ENCODE measurements around the gene ARSB.

The ARSB gene

GRCh38 chr5:78908173-78909061 is 76.7 kb downstream of the ARSB start:
- peak overlapping the region; percentile 25; the same call in 1 of the 2 replicates for H3K4me3 ChIP-seq (ENCODE audit: low read length)

DNA sequence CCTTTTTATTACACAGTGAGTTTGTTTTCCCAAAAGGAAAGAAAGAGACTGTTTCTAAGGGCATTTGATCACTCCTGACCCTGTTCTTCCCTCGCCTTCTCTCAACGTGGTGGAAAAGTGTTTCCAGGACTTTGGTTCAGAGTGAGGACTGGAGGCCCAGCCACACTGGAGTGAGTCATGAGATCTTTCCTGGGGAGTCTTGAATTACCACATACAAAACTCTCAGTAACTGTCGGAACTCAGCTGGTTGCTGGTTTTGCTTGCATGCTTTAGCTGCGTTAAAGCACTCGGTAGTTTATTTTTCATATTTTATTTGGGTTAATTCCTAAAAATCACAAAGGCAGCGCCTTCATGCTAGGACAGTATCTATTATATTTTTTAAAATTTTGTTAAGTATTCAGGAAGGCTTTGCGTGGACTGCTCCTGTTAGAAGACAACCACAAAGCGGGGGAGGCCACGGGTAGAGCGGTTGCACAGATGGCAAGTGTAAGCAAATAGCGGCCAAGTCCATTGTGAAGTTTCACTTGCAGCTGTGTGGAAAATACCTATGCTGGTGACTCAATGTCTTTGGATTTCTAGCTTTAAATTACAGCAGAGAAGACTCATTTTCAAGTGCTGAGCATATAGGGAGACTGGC is 77.7 kb downstream of the ARSB start:
- peak overlapping the region; percentile 25; the same call in 1 of the 2 replicates for H3K4me3 ChIP-seq (ENCODE audit: low read length)
- TF ChIP-seq ZNF274 (IDR thresholded peaks at IDR 0.05; ENCODE audit: low read depth, low read length), result no peak

More at GRCh38 chr5:78908173-78909061, 76.7 kb downstream of the ARSB start:
- TF ChIP-seq ZNF274 (IDR thresholded peaks at IDR 0.05; ENCODE audit: low read depth, low read length), result no peak

- H3K4me3 ChIP-seq (ENCODE audit: low read length), result peak overlapping the region; percentile 12; the same call in 1 of the 2 replicates
- TF ChIP-seq ZNF274 (IDR thresholded peaks at IDR 0.05; ENCODE audit: low read depth, low read length), result no peak
These were observed 79.8 kb downstream of the ARSB start for GRCh38 chr5:78905084-78905938.

- no peak overlapping the region for H3K4me3 ChIP-seq (ENCODE audit: low read length)
- TF ChIP-seq ZNF274 (IDR thresholded peaks at IDR 0.05; ENCODE audit: low read depth, low read length), result no peak
These were observed 81.2 kb downstream of the ARSB start for GRCh38 chr5:78903861-78904260.

- no peak overlapping the region for H3K4me3 ChIP-seq (ENCODE audit: low read length)
- no peak for TF ChIP-seq ZNF274 (IDR thresholded peaks at IDR 0.05; ENCODE audit: low read depth, low read length)
These were observed 81.8 kb downstream of the ARSB start for GRCh38 chr5:78903353-78903752.

- H3K4me3 ChIP-seq (ENCODE audit: low read length), result no peak overlapping the region
- no peak for TF ChIP-seq ZNF274 (IDR thresholded peaks at IDR 0.05; ENCODE audit: low read depth, low read length)
These were observed 85.2 kb downstream of the ARSB start for GRCh38 chr5:78899922-78900362.

GRCh38 chr5:78896132-78896531 is 89.0 kb downstream of the ARSB start:
- TF ChIP-seq ZNF274 (IDR thresholded peaks at IDR 0.05; ENCODE audit: low read depth, low read length), result no peak
- H3K4me3 ChIP-seq (ENCODE audit: low read length), result no peak overlapping the region

- no peak overlapping the region for H3K4me3 ChIP-seq (ENCODE audit: low read length)
- TF ChIP-seq ZNF274 (IDR thresholded peaks at IDR 0.05; ENCODE audit: low read depth, low read length), result no peak
These were observed 89.5 kb downstream of the ARSB start for GRCh38 chr5:78895616-78896015.

DNA sequence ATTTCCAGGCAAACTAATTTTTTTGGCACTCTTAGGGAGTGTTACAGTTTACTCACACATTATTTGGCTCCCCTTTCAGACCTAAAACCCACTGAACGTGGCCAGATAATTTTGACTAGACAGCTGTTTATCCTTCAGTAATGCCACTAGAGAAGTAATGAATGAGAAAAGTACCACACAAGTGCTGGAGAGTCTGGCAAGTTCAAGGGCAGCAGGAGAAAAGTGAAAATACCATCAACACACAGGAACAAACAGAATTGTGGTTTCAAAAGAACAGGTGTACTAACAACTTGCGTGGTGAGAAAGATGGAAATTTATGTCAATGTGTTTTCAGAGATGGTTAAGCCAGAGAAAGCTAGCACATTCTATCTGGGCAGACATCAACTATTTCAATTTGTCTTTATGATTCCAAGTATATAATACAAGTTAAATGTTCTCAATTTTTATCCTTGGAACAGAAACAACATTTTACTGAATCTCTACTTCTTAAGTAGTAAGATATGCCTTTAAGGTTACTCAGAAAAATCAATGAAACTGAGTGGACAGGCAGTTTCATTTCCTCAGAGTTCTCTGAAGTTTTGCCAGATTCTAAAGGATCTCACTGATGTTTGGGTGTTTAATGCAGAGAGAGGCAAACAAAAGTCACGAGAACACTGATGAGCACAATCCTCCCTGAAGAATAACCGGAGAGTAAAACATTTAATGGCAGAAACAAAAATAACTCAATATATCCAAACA is 91.0 kb downstream of the ARSB start:
- no peak overlapping the region for H3K4me3 ChIP-seq (ENCODE audit: low read length)
- no peak for TF ChIP-seq ZNF274 (IDR thresholded peaks at IDR 0.05; ENCODE audit: low read depth, low read length)

- no peak overlapping the region for H3K4me3 ChIP-seq (ENCODE audit: low read length)
- no peak for TF ChIP-seq ZNF274 (IDR thresholded peaks at IDR 0.05; ENCODE audit: low read depth, low read length)
These were observed 94.3 kb downstream of the ARSB start for GRCh38 chr5:78890667-78891379.

DNA sequence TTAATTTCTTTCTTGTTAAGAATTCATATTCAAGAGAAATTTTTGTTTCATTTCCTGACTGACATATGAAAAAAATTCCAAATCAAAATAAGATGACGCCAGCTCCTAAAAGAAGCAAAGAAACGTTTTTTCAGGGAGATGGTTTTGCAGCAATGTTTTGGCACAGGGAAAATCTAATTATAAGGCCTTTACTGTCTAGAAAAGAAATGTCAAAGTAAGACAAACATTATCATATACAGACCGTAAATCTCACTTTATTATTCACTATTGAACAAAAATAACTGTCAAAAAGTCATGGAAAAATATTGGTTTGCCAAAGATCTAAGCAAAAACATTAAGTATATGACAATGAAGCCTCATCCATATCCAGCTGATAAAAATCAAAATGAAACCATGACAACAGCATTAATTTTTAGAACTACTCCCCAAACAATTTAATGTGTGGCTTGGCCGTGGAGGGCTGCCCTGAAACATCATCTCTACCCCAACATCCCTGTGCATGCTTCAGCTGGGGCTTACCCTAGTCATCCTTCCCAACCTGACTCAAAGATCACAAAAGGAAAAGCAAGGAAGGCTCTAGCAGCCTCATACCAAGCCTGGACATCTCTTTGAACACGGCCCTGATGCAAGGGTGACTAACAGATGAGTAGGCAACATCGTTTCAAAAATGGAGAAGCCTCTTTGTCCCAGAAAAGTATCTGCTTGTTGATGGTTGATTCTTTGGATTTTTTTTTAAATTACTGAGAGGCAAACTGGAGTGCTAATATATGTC is 95.6 kb downstream of the ARSB start:
- no peak overlapping the region for H3K4me3 ChIP-seq (ENCODE audit: low read length)
- TF ChIP-seq ZNF274 (IDR thresholded peaks at IDR 0.05; ENCODE audit: low read depth, low read length), result no peak

All from GM08714 (cell line).